Ovary (tissue), 3 donors: ENCODE data around the gene SNRK.

ENCODE experiments used
- EP300 ChIP-seq: sonication (generic); formaldehyde crosslinking; IDR thresholded peaks from one replicate; pipeline ENCODE4 v1.6.1; 2017; ENCODE audit warnings: antibody characterized with exemption
- POLR2A ChIP-seq: fragments of 450-650 bp; IDR thresholded peaks from one replicate; pipeline ENCODE4 v1.6.1; 2017; ENCODE audit warnings: antibody characterized with exemption, mild to moderate bottlenecking, moderate library complexity
- TF ChIP-seq, protein P1 (sequence below), 3 donors: fragments of 450-650 bp in 2 of 3; fragments of 200-600 bp in 1 of 3; IDR thresholded peaks; one replicate each; pipeline versions ENCODE4 v1.5.1 to v1.8.0; 2016 to 2022; ENCODE audit warnings: antibody characterized with exemption in 3 of 3, mild to moderate bottlenecking in 1 of 3
- donor health status: DM: no; HTN: no; CAD: no.

- TF ChIP-seq POLR2A (no peak), EP300 (no peak)
- TF ChIP-seq, protein P1, sequence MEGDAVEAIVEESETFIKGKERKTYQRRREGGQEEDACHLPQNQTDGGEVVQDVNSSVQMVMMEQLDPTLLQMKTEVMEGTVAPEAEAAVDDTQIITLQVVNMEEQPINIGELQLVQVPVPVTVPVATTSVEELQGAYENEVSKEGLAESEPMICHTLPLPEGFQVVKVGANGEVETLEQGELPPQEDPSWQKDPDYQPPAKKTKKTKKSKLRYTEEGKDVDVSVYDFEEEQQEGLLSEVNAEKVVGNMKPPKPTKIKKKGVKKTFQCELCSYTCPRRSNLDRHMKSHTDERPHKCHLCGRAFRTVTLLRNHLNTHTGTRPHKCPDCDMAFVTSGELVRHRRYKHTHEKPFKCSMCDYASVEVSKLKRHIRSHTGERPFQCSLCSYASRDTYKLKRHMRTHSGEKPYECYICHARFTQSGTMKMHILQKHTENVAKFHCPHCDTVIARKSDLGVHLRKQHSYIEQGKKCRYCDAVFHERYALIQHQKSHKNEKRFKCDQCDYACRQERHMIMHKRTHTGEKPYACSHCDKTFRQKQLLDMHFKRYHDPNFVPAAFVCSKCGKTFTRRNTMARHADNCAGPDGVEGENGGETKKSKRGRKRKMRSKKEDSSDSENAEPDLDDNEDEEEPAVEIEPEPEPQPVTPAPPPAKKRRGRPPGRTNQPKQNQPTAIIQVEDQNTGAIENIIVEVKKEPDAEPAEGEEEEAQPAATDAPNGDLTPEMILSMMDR (IDR thresholded peaks at IDR 0.05), result no peak
Observed at GRCh38 chr3:43341788-43342187, 55.4 kb downstream of the SNRK start.
